Heart left ventricle (tissue), 16 donors: ENCODE results near the gene RREB1. TPM values are rescaled to one million over a fixed set of nuclear protein-coding genes. Genes with fewer than 3 reads are reported as not detected.

ENCODE experiments used
- ATAC-seq, 4 donors: fragments of 200-7000 bp; cut with Tn5 transposase; one replicate each; pipeline ENCODE4 v1.9.1; 2020 to 2022; ENCODE audit warnings: moderate library complexity in 4 of 4, mild to moderate bottlenecking in 3 of 4, moderate number of reproducible peaks in 1 of 4
- DNase-seq, 5 donors: peaks; one replicate each; pipeline ENCODE4 v3.0.0-alpha.2; 2020
- H3K27ac ChIP-seq, 12 donors: fragments of 200-600 bp; sonication (generic) in 4 of 12; one replicate each; pipeline versions ENCODE4 v1.5.0 to v1.8.0; 2016 to 2022; ENCODE audit warnings: mild to moderate bottlenecking in 2 of 12
- H3K27me3 ChIP-seq, 9 donors: fragments of 200-600 bp; sonication (generic) in 2 of 9; one replicate each; pipeline versions ENCODE4 v1.5.1 to v1.8.0; 2016 to 2022; ENCODE audit warnings: mild to moderate bottlenecking in 3 of 9
- H3K36me3 ChIP-seq, 9 donors: fragments of 200-600 bp; sonication (generic) in 2 of 9; one replicate each; pipeline versions ENCODE4 v1.5.0 to v1.8.0; 2018 to 2022; ENCODE audit warnings: mild to moderate bottlenecking in 2 of 9
- H3K4me1 ChIP-seq, 12 donors: fragments of 200-600 bp; sonication (generic) in 4 of 12; one replicate each; pipeline versions ENCODE4 v1.5.0 to v1.8.0; 2016 to 2022; ENCODE audit warnings: mild to moderate bottlenecking in 3 of 12
- H3K4me3 ChIP-seq, 12 donors: fragments of 200-600 bp; sonication (generic) in 4 of 12; one replicate each; pipeline versions ENCODE4 v1.5.0 to v1.8.0; 2017 to 2022; ENCODE audit warnings: mild to moderate bottlenecking in 9 of 12, moderate library complexity in 4 of 12
- H3K9me3 ChIP-seq, 12 donors: fragments of 200-600 bp; sonication (generic) in 4 of 12; one replicate each; pipeline versions ENCODE4 v1.5.0 to v1.8.0; 2016 to 2022; ENCODE audit warnings: mild to moderate bottlenecking in 1 of 12
- CTCF ChIP-seq, 12 donors: fragments of 200-600 bp; sonication (generic) in 4 of 12; IDR thresholded peaks; one replicate each; pipeline versions ENCODE4 v1.5.0 to v1.8.0; 2018 to 2022; ENCODE audit warnings: antibody characterized with exemption in 12 of 12, mild to moderate bottlenecking in 5 of 12
- POLR2A ChIP-seq, 2 donors: fragments of 450-650 bp; IDR thresholded peaks; one replicate each; pipeline ENCODE4 v1.6.1; 2017; ENCODE audit warnings: antibody characterized with exemption in 2 of 2, mild to moderate bottlenecking in 2 of 2, moderate library complexity in 2 of 2
- WGBS, 4 donors: extraction: QIAGEN DNeasy Blood & Tissue Kit in 2 of 4; methylation state at CpG; one replicate each; pipeline versions ENCODE4 v1.1.5 to v1.1.7; 2013 to 2018; 5-methylcytosine and 5-hydroxymethylcytosine counted together
- intact Hi-C, 10 donors: fragments of 100-400 bp; cut with DNase I; formaldehyde crosslinking; loops; one replicate each; pipeline versions ENCODE4 v1.11.1 to v1.14.2; 2022
- polyA plus RNA-seq, 2 donors: library from polyadenylated mRNA; stranded (reverse); fragments of 200-250 nt; gene quantifications; one replicate each; pipeline ENCODE4 v1.2.3, GENCODE V29; 2013
- total RNA-seq, 9 donors: library from RNA; depleted of rRNA in 2 of 9; stranded (reverse); fragments of >200 nt in 2 of 9; fragmentation: NEBNext Ultra II Directional in 3 of 9; extraction: Animal tissue kit (Norgen Biotek cat#: 25700) in 3 of 9; gene quantifications; one replicate each; pipeline versions ENCODE4 v1.1.0 to v1.2.4, GENCODE V29; 2016 to 2023
- donor health status: ischemic (EF 13 %, LVEDD 7.1; RV severe dilation, severe dysfunction).
- donor health status: healthy with polysubstance abuse.
- donor health status: DM: no; HTN: yes; CAD: no.
- donor health status: DM: no; HTN: no; CAD: no.
- donor health status: ischemic (EF 25% LVEDD 6.9; RV normal size, moderate dysfunction).
- donor health status: ischemic (EF 25% LVEDD 5.7; RV mildly dilated, moderate dysfunction).
- donor health status: healthy.
- donor health status: DM: yes; HTN: yes; CAD: no.
- donor health status: ischemic (EF 35%, LVEDD 5.7; RV mildly dilated, moderate dysfunction).
- donor health status: nonischemic (EF 11% LVEDD 7.7; RV severe dilation, severe dysfunction).
- donor health status: DM: yes; HTN: yes; CAD: no.
- donor health status: PGD.
- donor health status: ischemic (EF 29% LVEDD 5.4; RV normal size, mild dysfunction).
- donor health status: nonischemic (EF 23%, LVEDD 6.1; RV moderate dilation, normal function).

The RREB1 gene
- total and polyA plus RNA-seq, 11 donors, result 8.7 to 49.4 (median 35.7) TPM

GRCh38 chr6:7115543-7116231, 7.9 kb downstream of the RREB1 start:
- H3K27ac ChIP-seq, result peak overlapping the region in 9 of 12 donors; percentile 18 to 66 (median 33)
- intact Hi-C loops, result loop anchor here in 3 of 10 donors (10.0 kb wide), 2 partner anchors 99 to 109 kb away; no protein-coding TSS in a partner anchor
- TF ChIP-seq POLR2A (IDR thresholded peaks at IDR 0.05) (no peak), CTCF (IDR thresholded peaks at IDR 0.05) (no peak)
- no peaks in the 10 kb centered on the region for H3K27me3 ChIP-seq
- 47 to 52% (median 49%) methylated on average over 15 of the region's 15 CpGs for WGBS, 4 donors
- peaks cover 0 to under 1% (median 0%) of the 10 kb centered on the region in 9 donors for H3K36me3 ChIP-seq
- no peak overlapping the region for H3K4me3 ChIP-seq
- peak in 3 of 4 donors; percentile 10 to 51 (median 29) for ATAC-seq
- H3K9me3 ChIP-seq, result no peaks in the 10 kb centered on the region
- DNase-seq, result no peak
- peaks cover 4 to 78% (median 55%) of the 10 kb centered on the region in 12 donors for H3K4me1 ChIP-seq

GRCh38 chr6:7119272-7119801, 11.6 kb downstream of the RREB1 start:
- Histone ChIP-seq H3K4me1 (peaks cover 4 to 66% (median 42%) of the 10 kb centered on the region in 12 donors), H3K9me3 (no peaks in the 10 kb centered on the region), H3K27ac (peak overlapping the region in 1 of 12 donors; percentile 54), H3K27me3 (no peaks in the 10 kb centered on the region), H3K4me3 (no peak overlapping the region), H3K36me3 (peaks cover 0 to 26% (median 0%) of the 10 kb centered on the region in 9 donors)
- intact Hi-C loops, result loop anchor here in 3 of 10 donors (10.0 kb wide), 2 partner anchors 95 to 105 kb away; no protein-coding TSS in a partner anchor
- TF ChIP-seq POLR2A (IDR thresholded peaks at IDR 0.05) (no peak), CTCF (IDR thresholded peaks at IDR 0.05) (no peak)
- 69 to 73% (median 70%) methylated on average over 12 of the region's 12 CpGs for WGBS, 4 donors
- DNase-seq (no peak), ATAC-seq (no peak)

GRCh38 chr6:7121700-7122241, 14.0 kb downstream of the RREB1 start:
- Histone ChIP-seq H3K4me3 (no peak overlapping the region), H3K27me3 (no peaks in the 10 kb centered on the region), H3K36me3 (peaks cover 0 to 26% (median 0%) of the 10 kb centered on the region in 9 donors), H3K27ac (no peak overlapping the region), H3K9me3 (no peaks in the 10 kb centered on the region), H3K4me1 (peaks cover 0 to 62% (median 36%) of the 10 kb centered on the region in 12 donors)
- peak in 1 of 4 donors; percentile 27 for ATAC-seq
- DNase-seq, result no peak
- intact Hi-C loops, result no loop called here
- TF ChIP-seq CTCF (IDR thresholded peaks at IDR 0.05) (no peak), POLR2A (IDR thresholded peaks at IDR 0.05) (no peak)
- 78 to 82% (median 82%) methylated on average over 7 of the region's 7 CpGs for WGBS, 4 donors

- no peaks in the 10 kb centered on the region for H3K27me3 ChIP-seq
- H3K36me3 ChIP-seq, result peaks cover 0 to 26% (median 0%) of the 10 kb centered on the region in 9 donors
- ATAC-seq (no peak), DNase-seq (no peak)
- TF ChIP-seq CTCF (IDR thresholded peaks at IDR 0.05) (no peak), POLR2A (IDR thresholded peaks at IDR 0.05) (no peak)
- no peaks in the 10 kb centered on the region for H3K9me3 ChIP-seq
- H3K4me1 ChIP-seq, result peaks cover 0 to 67% (median 36%) of the 10 kb centered on the region in 12 donors
- 92 to 100% (median 98%) methylated on average over 3 of the region's 3 CpGs for WGBS, 4 donors
- intact Hi-C loops, result no loop called here
- H3K27ac ChIP-seq, result no peak overlapping the region
- H3K4me3 ChIP-seq, result no peak overlapping the region
Observed at GRCh38 chr6:7122684-7123083, 14.9 kb downstream of the RREB1 start.
